ENCODE data around the gene ARHGEF28.

The ARHGEF28 gene

DNA sequence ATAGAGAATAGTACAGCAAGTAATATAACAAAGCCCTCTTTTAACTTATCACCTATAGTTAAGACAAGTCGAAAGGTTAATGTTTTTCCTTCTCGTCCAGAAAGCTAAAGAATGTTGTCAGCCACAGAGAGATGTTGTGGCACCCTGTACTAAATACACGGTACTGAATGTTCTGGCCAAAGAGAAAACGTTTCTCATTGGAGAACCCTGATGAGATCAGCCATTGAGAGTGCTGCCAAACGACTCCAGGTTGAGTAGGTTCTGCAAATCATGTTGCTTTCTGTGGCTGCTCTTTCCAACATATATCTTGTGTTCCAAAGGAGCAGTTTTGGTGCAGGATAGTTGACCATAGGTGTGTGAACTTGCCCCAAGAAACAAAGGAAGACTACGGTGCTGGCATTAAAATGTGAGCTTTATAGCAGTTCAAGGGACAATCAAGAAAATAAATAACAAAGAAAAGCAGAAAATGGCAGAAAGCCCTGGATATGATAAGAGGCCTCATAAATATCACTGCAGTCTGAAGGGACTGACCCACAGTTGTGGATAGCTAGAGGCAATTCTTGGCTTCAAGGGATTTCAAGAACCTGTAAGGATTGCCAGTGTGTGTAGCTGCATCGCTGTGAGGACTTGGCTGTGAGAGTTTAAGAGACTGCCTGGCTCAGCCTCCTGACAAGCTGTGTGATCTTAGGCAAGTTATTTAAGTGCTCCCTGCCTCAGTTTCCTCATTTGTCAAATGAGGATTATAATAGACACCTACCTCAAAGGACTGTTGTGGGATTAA, 102.7 kb downstream of the ARHGEF28 start:
- TF ChIP-seq, protein P1, sequence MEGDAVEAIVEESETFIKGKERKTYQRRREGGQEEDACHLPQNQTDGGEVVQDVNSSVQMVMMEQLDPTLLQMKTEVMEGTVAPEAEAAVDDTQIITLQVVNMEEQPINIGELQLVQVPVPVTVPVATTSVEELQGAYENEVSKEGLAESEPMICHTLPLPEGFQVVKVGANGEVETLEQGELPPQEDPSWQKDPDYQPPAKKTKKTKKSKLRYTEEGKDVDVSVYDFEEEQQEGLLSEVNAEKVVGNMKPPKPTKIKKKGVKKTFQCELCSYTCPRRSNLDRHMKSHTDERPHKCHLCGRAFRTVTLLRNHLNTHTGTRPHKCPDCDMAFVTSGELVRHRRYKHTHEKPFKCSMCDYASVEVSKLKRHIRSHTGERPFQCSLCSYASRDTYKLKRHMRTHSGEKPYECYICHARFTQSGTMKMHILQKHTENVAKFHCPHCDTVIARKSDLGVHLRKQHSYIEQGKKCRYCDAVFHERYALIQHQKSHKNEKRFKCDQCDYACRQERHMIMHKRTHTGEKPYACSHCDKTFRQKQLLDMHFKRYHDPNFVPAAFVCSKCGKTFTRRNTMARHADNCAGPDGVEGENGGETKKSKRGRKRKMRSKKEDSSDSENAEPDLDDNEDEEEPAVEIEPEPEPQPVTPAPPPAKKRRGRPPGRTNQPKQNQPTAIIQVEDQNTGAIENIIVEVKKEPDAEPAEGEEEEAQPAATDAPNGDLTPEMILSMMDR (IDR thresholded peaks at IDR 0.05; ENCODE audit: insufficient read depth, low read length, poor library complexity, severe bottlenecking), result no peak
- H3K4me3 ChIP-seq (replicated peaks; ENCODE audit: low read depth, low read length), result no peak overlapping the region
- no peaks in the 10 kb centered on the region for H3K27me3 ChIP-seq (replicated peaks; ENCODE audit: control insufficient read depth, insufficient read depth, low read length)
- no peaks in the 10 kb centered on the region for H3K36me3 ChIP-seq (ENCODE audit: control insufficient read depth, insufficient read depth, low read length)
- DNase-seq (ENCODE audit: extremely low read depth, insufficient read length), result no peak

DNA sequence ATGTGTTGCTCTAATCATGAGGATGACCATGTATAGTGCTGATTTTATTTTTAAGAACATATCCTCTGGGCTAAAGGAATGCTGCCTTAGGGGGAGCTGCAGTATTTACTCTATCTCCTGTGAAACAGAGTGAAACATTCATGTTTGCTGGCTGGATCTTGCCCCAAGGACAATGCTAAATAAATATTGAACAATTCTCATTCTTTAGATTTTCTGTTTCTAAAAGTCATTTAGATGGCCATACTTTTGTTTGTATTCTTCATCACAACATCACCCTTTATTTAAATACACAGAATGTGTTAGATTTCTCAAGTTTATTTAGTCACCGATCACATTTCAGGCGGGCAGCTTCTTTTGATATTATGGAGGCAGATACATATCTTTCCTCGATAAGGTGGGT, 103.3 kb downstream of the ARHGEF28 start:
- Histone ChIP-seq H3K27me3 (replicated peaks; ENCODE audit: control insufficient read depth, insufficient read depth, low read length) (no peaks in the 10 kb centered on the region), H3K4me3 (replicated peaks; ENCODE audit: low read depth, low read length) (no peak overlapping the region), H3K36me3 (ENCODE audit: control insufficient read depth, insufficient read depth, low read length) (no peaks in the 10 kb centered on the region)
- DNase-seq (ENCODE audit: extremely low read depth, insufficient read length), result no peak
- TF ChIP-seq, protein P1 (IDR thresholded peaks at IDR 0.05; ENCODE audit: insufficient read depth, low read length, poor library complexity, severe bottlenecking), result no peak

DNA sequence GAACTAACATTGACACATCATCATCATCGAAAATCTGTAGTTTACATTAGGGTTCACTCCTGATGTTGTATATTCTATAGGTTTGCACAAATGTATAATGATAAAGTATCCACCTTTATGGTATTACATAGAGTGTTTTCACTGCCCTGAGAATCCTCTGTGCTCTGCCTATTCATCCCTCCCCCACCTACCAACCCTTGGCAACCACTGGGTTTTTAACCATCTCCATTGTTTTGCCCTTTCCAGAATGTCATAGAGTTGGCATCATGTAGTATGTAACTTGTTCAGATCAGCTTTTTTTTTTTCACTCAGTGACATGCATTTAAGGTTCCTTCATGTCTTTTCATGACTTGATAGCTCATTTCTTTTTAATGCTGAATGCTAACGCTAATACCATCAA, 106.0 kb downstream of the ARHGEF28 start:
- no peaks in the 10 kb centered on the region for H3K27me3 ChIP-seq (replicated peaks; ENCODE audit: control insufficient read depth, insufficient read depth, low read length)

DNA sequence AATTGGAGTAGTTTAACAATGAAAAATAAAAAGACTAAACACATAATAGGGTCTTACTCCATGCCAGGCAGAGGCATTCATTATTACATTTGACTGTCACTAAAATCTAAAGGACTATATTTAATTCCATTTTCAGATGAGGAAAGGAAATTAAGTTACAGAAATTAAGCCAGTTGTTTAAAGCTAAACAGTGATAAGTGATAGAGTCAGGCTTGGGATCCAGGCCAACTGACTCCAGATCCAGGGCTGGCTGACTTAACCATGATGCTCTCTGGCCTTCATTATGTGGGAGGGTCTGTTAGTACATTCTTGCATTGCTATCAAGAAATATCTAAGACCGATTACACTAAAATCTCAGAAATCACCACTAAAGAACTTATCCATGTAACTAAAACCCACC, 107.2 kb downstream of the ARHGEF28 start:
- DNase-seq (ENCODE audit: extremely low read depth, insufficient read length), result no peak
- H3K4me3 ChIP-seq (replicated peaks; ENCODE audit: low read depth, low read length), result no peak overlapping the region
- TF ChIP-seq, protein P1 (IDR thresholded peaks at IDR 0.05; ENCODE audit: insufficient read depth, low read length, poor library complexity, severe bottlenecking), result no peak
- no peaks in the 10 kb centered on the region for H3K36me3 ChIP-seq (ENCODE audit: control insufficient read depth, insufficient read depth, low read length)
- H3K27me3 ChIP-seq (replicated peaks; ENCODE audit: control insufficient read depth, insufficient read depth, low read length), result no peaks in the 10 kb centered on the region

More for the DNA sequence above, 106.0 kb downstream of the ARHGEF28 start:
- Histone ChIP-seq H3K36me3 (ENCODE audit: control insufficient read depth, insufficient read depth, low read length) (no peaks in the 10 kb centered on the region), H3K4me3 (replicated peaks; ENCODE audit: low read depth, low read length) (no peak overlapping the region)
- TF ChIP-seq, protein P1 (IDR thresholded peaks at IDR 0.05; ENCODE audit: insufficient read depth, low read length, poor library complexity, severe bottlenecking), result no peak
- no peak for DNase-seq (ENCODE audit: extremely low read depth, insufficient read length)

DNA sequence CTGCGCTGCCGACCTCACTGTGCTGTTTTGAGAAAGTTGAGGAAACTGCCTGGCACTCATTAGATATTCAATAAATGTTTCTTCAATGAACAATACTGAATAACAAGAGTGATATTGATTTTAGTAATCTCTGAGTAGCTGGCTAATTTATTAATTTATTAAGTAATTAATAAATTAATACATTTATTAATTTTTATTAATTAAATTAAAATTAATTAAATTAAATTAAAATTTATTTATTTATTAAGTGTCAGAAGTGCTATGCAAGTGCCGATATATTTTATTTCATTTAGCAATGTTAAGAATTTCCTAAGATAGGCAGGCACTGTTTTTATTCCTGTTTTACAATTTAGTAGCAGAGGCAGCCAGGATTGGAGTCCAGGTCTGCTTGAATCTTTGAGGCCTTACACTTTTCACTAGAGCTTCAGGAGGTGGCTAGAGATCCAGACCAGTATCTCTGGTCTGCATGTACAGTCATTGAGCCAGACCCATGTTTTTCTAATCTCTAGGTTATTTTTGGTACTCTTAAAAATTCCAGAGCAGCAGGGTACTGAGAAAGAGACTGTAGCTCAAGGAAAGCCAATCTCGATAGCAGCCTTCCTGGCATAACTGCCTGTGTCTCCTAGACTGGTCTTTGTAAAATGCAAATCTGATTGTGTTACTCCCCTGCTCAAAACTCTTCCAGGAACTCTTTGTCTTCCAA, 109.2 kb downstream of the ARHGEF28 start:
- Histone ChIP-seq H3K36me3 (ENCODE audit: control insufficient read depth, insufficient read depth, low read length) (no peaks in the 10 kb centered on the region), H3K4me3 (replicated peaks; ENCODE audit: low read depth, low read length) (no peak overlapping the region), H3K27me3 (replicated peaks; ENCODE audit: control insufficient read depth, insufficient read depth, low read length) (no peaks in the 10 kb centered on the region)
- DNase-seq (ENCODE audit: extremely low read depth, insufficient read length), result no peak
- TF ChIP-seq, protein P1 (IDR thresholded peaks at IDR 0.05; ENCODE audit: insufficient read depth, low read length, poor library complexity, severe bottlenecking), result no peak

Measured in GM06990 (cell line).